SK-N-SH (cell line): ENCODE measurements around the gene TBC1D5.

Source experiments
- CHD2 ChIP-seq: fragments of 150-350 bp; IDR thresholded peaks from 2 replicates; pipeline ENCODE4 v1.6.1; 2018; ENCODE audit warnings: low read length; ENCODE audit not compliant: partially characterized antibody
- CTCF ChIP-seq: fragments of 200-600 bp; sonication (generic); IDR thresholded peaks from 2 replicates; pipeline ENCODE4 v1.6.1; 2017; ENCODE audit warnings: antibody characterized with exemption, mild to moderate bottlenecking, moderate library complexity
- JUND ChIP-seq: IDR thresholded peaks from 2 replicates; pipeline ENCODE4 v1.4.0; 2012
- SIN3A ChIP-seq: IDR thresholded peaks from 2 replicates; pipeline ENCODE4 v1.6.1; 2012; ENCODE audit warnings: low read depth, mild to moderate bottlenecking, low read length, moderate library complexity, borderline replicate concordance
- TCF12 ChIP-seq: IDR thresholded peaks from 2 replicates; pipeline ENCODE4 v1.4.0; 2012
- USF1 ChIP-seq: IDR thresholded peaks from 2 replicates; pipeline ENCODE4 v1.4.0; 2012; ENCODE audit warnings: low read depth, borderline replicate concordance
- TF ChIP-seq, protein P1 (sequence below): IDR thresholded peaks from 2 replicates; pipeline ENCODE4 v1.4.0; 2012; ENCODE audit warnings: low read depth, borderline replicate concordance

DNA sequence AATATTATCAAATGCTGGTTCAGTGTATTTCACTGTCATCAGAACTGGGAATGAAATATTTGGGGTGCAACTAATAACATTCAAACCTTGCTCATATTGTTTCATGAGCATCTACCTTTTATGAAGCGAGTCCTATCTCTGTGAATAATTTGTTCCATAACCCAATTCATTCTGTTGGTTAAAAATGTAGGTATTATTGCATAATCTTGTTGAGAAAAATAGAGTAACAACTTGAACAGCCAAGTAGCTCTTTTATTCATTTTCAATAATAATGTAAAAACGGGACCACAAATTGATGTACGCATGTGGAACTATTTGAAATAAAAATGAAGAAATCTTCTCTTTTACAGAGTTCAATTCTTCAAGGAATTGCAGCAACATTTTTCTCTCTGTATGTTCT lies 30.1 kb upstream of the TBC1D5 start:
- TF ChIP-seq USF1 (no peak), CTCF (no peak), CHD2 (no peak), TCF12 (no peak), SIN3A (no peak), JUND (no peak)
- TF ChIP-seq, protein P1, sequence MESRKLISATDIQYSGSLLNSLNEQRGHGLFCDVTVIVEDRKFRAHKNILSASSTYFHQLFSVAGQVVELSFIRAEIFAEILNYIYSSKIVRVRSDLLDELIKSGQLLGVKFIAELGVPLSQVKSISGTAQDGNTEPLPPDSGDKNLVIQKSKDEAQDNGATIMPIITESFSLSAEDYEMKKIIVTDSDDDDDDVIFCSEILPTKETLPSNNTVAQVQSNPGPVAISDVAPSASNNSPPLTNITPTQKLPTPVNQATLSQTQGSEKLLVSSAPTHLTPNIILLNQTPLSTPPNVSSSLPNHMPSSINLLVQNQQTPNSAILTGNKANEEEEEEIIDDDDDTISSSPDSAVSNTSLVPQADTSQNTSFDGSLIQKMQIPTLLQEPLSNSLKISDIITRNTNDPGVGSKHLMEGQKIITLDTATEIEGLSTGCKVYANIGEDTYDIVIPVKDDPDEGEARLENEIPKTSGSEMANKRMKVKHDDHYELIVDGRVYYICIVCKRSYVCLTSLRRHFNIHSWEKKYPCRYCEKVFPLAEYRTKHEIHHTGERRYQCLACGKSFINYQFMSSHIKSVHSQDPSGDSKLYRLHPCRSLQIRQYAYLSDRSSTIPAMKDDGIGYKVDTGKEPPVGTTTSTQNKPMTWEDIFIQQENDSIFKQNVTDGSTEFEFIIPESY, result no peak
